ENCODE data around the gene PTPN2.
"Not testable (repeated sequence)": the region's sequence is repeated elsewhere in the genome, so short reads cannot be mapped to it uniquely, and the experiment has no call there.

Gene PTPN2

DNA sequence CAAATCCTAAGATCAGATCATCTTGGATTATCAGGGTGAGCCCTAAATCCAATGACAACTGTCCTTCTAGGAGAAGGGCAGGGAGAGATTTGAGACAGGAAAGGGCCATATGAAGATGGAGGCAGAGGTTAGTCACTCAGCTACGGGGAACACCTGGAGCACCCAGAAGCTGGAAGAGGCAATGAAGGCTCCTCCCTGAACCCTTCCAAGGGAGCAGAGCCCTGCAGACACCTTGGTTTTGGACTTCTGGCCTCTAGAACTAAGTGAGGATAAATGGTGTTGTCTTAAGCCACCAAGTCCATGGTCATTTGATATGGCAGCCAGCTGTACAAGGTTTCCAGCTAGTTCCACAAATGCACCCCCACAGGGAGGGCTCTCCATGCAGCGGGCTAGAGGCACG, 6.9 kb upstream of the PTPN2 start:
- DNase-seq = no peak

DNA sequence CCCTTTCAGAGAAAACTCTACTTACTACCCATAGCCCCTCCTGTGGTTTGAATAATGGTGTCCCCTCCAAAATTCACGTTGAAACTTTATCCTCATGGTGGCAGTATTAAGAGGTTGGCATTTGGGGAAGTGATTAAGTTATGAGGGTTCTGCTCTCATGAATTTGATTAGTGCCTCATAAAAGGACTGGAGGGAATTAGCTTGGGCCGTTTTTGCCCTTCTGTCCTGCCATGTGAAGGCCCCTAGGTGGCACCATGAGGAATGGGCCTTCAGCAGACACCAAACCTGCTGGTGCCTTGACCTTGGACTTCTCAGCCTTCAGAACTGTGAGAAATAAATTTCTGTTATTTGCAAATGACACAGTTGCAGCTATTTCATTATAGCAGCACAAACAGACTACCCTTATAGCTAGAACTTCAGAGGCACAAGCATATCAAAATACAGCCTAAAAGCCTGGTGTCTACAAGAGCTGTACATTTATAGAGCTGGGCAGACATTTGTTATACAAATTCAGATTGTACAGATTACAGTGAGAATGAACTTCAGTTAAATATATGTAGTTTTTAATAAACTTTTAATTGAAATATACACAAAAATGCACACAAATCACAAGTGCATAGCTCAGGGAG, 2.6 kb upstream of the PTPN2 start:
- no peak for DNase-seq

DNA sequence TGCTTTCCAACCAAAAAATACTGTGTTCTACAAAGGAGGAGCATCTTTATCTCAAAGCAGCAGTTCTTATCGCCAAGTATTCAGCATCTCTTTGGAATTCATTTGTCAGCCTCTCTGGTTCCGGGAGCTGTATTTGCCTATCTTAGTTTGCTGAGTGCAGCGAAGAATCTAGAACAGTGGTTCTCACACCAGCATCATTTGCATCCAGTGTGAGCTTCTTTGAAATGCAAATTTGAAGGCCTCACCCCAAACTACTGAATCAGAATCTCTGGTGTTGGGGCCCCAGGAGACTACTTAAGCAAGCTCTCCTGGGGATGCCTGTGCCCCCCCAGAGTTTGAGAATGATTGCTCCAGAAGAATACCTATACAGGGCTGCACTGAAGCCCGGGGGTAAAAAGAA, 1.5 kb upstream of the PTPN2 start:
- no peak for DNase-seq

DNA sequence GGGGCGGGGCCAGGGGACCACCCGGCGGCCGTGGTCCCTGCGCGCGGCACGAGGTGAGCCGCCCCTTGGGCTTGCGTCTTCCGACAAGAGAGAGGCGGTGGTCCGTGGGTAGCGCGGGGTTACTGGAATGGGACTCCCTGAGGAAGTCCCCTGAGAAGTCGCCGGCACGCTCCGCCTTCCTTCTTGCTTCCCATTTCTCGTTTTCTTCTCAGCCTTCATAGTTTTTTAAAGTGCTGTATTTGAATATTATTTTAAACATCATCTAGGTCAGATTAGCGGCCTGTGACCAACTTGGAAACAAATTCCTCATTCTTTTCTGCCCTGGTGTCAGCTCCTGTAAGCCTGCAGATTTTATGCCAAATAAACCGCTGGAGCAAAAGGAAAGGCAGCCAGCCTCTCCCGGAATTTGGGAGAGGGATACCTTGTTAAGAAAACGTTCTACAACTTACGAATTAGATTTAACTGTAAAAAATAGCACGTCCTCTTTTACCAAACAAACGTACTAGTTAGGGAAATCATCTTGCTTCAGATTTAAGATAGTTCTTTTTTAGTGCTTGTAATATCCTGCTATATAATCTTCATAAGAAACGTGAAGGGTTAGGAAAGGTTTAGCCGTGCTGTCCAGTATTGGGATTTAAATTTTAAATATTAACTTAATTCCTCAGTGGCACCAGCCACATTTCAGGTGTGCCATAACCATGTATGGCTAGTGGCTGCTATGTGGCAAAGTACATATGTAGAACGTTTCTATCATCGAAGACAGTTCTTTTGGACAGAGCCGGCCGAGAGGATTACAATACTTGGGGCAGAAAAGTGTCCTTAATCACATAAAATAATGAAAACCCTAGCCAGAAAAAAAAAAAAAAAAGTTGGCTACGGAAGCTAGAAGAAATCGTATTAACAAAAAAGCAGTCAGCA, 628 bp upstream of the PTPN2 start:
- peak; percentile 71 for DNase-seq

DNA sequence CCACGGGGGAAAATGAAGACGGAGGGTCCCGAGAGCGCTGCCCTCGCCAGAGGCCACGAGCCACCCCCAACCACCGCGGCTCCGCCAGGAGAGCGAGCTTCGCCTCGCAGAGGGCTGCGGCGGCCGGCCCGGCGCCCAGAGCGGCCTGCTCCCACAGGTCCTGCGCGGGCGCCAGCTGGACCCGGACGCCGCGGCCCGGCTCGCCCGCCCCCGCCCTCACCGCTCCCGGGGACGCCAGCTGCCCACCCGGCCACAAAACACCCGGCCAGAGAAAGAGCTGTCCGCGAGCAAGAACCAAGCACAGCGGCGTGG, 709 bp downstream of the PTPN2 start:
- DNase-seq = no peak

DNA sequence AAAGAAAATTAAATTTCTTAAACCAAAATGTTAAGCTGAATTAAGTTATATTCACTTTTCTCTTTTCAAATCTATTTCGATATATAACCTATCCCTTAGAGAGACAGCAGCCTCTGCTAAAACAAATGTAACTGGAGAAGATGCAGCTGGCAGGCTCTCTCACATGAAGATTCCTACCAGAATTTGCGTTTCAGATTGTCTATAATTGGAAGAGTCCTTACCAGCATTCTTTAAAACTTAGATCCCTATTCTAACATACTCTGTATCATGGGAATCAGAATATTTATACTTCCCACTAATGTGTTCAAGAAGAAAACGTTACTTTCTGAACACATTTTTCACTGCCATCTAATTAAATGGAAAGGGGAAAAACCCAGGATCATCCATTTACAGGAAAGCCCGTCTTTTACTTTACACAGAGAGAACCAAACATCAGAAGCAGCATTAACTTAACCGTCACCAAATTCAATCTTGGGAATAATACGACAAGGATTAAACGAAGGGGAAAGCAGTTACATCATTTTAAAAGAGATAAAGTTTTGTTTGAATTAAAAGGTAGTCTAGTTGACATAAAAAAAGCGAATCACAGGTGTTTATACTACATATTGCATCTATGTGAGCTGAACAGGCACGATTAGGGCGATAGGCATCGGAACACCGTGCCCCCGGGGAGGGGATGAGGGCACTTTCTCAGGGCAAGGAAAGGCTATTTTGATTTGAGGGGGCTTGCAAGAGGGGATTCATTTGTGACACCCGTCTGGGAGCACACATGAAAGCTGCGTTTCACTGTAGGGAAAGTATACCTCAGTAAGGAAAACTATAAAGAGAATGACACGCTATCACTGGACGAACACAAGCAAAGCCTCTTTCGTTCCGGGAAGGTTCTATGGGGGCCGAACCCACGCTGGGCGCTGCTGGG, 1.3 kb downstream of the PTPN2 start:
- no peak for DNase-seq

DNA sequence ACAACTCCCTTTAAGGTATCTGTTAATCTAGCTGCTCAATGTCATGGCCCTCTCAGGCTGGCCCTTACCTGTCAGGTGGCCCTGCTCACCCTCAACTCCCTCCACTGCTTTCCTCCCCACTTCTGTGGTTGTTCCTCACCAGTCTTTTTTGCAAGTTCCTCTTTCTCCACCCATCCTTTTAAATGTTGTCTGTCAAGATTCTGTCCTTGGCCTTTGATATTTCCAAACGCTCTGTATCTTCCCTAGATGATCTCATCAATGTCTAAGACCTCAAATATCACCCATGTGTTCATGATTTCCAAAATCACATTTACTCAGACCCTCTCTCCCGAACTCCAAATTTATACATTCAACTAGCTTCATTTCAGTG, 3.5 kb downstream of the PTPN2 start:
- no peak for DNase-seq

DNA sequence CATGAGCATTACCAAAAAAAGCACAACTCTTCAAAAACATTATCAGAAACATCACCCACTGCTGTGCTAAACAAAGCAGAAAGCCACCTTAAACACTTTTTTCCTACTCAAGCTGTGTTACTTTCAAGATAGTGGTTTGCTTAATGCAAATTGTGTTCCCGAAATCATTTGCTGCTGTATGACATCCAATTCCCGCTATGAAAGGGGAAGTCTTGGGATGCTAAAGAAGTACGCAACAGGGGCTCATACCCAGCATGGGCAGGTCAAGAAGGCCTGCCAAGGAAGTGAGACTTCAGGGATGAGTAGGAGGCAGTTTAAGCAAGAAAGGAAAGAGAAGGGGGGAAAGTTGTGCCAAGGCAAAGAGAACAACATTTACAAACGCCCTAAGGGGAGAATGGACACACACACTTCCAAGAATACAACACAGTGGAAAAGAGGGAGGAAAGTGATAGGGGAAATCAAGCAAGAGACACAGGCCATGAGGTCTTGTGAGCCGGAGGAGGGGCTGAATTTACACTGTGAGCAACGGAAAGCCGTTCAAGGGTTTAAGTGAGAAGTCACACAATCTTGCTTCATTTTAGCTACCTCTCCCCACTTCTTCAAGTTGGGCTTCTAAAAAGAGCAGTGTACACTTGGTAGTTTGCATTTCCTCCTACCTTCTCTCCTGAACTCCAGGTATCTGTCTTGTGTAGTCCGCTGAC, 4.0 kb downstream of the PTPN2 start:
- DNase-seq = no peak

DNA sequence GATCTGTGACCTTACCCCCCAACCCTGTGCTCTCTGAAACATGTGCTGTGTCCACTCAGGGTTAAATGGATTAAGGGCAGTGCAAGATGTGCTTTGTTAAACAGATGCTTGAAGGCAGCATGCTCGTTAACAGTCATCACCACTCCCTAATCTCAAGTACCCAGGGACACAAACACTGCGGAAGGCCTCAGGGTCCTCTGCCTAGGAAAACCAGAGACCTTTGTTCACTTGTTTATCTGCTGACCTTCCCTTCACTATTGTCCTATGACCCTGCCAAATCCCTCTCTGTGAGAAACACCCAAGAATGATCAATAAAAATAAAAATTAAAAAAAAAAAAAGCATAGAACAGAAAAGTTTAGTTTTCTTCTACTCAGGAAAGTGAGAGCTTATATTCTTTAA, 9.0 kb downstream of the PTPN2 start:
- DNase-seq = not testable (repeated sequence)

DNA sequence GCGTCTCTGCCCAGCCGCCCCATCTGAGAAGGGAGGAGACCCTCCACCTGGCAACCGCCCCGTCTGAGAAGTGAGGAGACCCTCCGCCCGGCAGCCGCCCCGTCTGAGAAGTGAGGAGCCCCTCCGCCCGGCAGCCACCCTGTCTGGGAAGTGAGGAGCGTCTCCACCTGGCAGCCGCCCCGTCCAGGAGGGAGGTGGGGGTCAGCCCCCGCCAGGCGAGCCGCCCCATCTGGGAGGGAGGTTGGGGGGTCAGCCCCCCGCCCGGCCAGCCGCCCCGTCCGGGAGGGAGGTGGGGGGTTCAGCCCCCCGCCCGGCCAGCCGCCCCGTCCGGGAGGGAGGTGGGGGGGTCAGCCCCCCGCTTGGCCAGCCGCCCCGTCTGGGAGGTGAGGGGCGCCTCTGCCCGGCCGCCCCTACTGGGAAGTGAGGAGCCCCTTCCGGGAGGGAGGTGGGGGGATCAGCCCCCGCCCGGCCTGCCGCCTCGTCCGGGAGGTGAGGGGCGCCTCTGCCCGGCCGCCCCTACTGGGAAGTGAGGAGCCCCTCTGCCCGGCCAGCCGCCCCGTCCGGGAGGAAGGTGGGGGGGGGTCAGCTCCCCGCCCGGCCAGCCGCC, 10.0 kb downstream of the PTPN2 start:
- DNase-seq = not testable (repeated sequence)

DNA sequence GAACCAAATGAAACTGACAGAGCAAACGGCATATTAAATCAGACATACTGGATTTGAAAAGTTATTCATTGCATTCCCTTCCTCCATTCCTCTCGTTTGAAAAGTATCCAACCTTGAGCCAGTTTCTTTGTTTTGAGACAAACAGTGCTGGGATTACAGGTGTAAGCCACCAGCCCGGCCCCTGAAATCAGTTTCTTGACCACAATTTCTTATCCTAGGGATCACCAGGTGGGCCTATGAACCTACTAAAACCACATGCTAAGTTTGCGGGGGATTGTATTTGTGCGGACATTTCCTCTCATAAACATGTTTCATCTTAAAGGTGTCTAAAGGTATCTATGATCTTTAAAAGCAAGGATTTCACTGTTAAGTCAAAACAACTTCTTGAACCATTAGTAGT, 11.6 kb downstream of the PTPN2 start:
- no peak for DNase-seq

DNA sequence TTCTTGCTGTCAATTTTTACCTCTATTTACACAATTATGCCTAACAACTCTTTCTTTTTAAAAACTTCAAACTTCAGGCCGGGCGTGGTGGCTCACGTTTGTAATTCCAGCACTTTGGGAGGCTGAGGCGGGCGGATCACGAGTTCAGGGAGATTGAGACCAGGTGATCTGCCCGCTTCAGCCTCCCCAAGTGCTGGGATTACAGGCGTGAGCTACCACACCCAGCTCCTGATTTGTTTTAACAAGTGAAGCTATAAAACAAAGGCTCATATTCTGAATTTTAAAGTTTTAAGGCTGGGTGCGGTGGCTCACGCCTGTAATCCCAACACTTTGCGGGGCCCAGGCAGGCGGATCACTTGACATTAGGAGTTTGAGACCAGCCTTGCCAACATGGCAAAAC, 15.5 kb downstream of the PTPN2 start:
- DNase-seq = no peak

DNA sequence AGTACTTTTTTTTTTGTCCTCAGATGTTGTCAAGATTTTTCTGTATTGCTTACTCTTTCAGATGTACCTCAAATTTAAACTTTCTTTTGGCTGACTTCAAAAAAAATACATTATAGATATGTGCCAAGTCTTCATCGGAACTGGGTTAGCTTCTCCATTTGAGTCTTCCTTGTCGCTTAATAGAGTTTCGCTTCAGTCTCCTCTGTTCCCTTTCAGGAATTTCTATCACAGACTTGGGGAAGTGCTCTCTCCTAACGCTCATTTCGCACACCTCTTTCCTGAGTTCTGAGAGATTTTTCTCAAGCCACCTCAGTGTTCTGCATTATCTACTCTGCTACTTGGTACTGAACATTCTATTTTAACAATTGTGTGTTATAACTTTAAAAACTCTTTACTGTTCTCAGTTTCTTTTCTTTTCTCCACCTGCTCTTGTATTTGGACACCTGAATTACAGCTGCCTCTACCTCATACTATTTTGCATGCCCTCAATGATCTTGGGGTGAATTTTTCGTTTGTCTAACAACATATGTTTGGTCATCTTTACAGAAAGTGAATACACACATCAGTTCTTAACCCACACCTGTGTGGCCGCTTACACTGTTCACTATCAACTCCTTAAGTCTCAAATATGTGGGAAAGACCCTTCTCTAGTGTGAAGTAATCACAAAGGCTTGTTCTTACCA, 16.5 kb downstream of the PTPN2 start:
- DNase-seq = no peak

DNA sequence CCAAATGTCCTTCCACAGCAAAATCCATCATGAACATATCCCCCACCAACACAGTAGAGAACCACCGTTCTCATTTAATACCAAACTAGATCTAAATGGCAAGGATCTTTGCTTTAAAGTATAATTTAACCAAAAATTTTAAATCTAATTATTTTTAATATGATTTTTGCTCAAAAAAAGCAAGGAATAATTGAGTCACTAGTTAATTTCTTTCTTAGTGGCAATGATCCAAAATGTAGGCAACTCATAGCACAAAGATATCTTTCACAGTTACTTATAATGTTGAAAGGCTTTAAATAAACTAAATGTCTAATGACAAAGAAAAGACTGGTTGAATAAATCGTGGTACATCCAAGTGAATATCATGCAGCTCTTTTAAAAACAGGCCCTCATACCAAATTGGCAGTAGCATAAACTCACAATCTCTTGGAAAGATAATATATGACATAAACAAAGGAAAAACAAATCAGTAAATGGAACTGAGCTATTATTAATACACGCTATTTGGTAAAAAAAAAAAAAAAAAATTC, 20.3 kb downstream of the PTPN2 start:
- no peak for DNase-seq

DNA sequence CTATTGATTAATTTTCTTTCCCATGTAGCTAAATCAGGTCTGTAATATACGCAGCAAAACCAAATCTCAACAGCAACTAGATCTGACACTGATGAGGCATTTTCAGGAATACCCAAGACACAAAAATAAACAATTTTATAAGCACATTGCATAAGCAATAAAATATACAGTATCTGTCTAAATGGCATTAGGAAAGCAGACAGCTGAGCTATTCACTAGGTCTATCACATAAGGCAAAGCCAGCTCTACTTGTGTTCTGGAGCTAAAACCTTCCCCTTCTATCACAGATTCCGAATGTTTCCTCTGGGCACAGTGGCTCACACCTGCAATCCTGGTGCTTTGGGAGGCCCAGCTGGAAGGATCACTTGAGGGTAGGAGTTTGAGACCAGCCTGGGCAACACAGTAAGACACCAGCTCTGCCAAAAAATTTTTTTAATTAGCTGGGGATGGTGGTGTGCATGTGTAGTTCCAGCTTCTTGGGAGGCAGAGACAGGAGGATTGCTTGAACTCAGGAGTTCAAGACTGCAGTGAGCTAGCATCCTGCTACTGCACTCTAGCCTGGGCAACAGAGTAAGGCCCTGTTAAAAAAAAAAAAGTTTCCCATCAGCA, 21.1 kb downstream of the PTPN2 start:
- no peak for DNase-seq

DNA sequence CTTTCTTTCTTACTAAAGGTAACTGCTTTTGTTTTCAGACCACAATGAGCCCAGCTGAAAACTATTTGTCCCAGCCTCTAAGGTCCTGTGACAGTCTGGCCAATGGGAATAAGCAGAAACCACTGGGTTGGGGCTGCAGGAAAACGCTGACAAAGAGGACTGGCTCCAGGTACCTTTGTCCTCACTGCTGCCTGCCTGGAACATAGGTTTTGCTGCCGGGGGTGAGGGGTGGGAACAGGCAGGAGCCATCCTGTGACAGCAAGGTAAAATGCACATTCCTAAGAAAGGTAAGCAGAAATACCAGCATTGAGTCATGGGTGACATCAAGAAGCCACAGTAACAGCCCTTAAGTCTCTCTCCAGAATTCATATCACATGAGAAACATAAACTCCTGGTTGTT, 21.6 kb downstream of the PTPN2 start:
- DNase-seq = no peak

DNA sequence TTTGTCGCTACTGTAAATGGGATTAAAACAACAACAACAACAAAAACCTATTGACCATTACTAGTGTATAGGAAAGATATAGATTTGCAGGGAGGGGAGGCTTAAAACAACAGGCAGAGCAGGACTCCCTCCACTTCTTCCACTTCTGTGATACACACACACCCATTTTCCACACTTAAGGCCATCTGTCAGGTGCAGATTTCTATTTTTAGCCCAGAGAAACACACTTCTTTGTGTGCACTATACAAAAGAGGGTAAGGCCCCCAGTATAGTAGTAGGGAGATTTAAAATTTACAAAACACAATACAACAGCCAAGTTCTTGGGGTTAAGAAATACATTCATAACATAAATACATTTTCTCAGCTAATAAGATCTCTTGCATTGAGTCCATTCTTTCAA, 22.4 kb downstream of the PTPN2 start:
- no peak for DNase-seq

DNA sequence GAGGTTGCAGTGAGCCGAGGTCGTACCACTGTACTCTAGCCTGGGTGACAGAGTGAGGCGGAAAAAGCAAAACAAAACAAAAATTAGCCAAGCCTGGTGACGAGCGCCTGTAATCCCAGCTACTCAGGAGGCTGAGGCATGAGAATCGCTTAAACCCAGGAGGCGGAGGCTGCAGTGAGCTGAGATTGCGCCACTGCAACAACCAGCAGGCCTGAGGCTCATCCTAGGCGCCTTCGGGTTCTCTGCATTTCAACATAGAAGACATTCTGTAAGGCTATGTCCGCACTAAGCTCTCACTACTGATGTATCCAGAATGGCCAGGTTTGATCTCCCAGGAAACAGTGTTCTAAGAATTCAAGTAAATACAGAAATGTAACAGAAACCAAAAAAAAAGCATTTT, 23.5 kb downstream of the PTPN2 start:
- DNase-seq = no peak

DNA sequence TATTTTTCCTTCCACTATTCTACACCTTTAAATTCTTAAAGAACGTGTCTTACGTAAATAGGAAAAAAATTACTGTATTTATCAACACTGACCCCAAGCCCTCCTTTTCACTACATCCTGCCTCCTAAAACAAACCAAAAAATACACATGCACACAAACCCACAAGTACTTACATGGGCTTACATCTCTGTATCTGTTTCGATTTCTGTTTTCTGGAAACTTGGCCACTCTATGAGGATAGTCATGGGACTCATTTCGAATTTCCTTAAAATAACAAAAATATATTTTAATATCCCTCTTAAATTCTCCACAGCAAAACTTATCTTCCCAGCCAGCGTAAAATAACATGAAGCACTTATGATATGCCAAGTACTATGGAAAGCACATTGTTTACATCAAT, 25.0 kb downstream of the PTPN2 start:
- DNase-seq = no peak

DNA sequence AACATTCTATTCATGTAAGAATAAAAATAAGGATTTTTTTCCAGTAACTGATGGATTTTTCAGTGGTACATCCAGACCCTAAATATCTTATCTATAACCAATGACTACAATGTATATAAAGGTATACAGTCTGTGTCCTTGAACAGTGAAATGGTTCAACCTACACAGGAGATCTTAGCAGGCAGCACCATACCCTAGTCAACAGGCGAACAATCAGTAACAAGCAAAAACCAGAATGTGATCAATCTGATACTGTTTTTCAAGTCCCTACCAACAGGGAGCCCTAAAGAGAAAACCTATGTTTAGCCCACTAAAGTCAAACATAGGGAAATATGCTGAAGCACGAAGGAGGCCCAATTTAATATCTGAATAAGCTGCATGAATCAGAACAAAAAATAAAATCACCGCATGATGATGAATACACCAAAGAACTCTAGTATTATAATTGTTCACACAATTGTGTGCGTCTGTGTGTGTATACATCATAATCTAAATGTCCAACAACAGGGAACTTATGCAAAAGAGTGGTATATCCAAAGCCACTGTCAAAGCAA, 26.0 kb downstream of the PTPN2 start:
- no peak for DNase-seq

Data from NCI-H2227 treated with DMSO at 0.1 percent for 48 hours (cell line).